Astrocyte (in vitro differentiated cells and primary cell): ENCODE data around the gene PPM1H. TPM values are rescaled to one million over a fixed set of nuclear protein-coding genes. Genes with fewer than 3 reads are reported as not detected.

Experiments
- DNase-seq: peaks from one replicate; pipeline ENCODE4 v3.0.0-alpha.2; 2010; ENCODE audit warnings: low read depth
- FAIRE-seq: peaks from 2 replicates; lab custom pipeline; 2011; peaks lifted over from hg19 to GRCh38; lab: Jason Lieb, UNC
- H2AFZ ChIP-seq: 2 replicates; pipeline ENCODE4 v1.6.0; 2012; ENCODE audit warnings: low read depth, low read length, inconsistent platforms
- H3K27ac ChIP-seq: 2 replicates; pipeline ENCODE4 v1.5.1; 2011; ENCODE audit warnings: low read depth, low read length, inconsistent platforms
- H3K27me3 ChIP-seq: 2 replicates; pipeline ENCODE4 v1.6.0; 2011; ENCODE audit warnings: low read length, inconsistent platforms; ENCODE audit not compliant: insufficient read depth
- H3K36me3 ChIP-seq: 2 replicates; pipeline ENCODE4 v1.5.1; 2011; ENCODE audit warnings: low read length, inconsistent platforms; ENCODE audit not compliant: insufficient read depth
- H3K4me1 ChIP-seq: 2 replicates; pipeline ENCODE4 v1.5.1; 2011; ENCODE audit warnings: low read length, inconsistent platforms; ENCODE audit not compliant: insufficient read depth
- H3K4me2 ChIP-seq: 2 replicates; pipeline ENCODE4 v1.6.0; 2012; ENCODE audit warnings: low read length, inconsistent platforms
- H3K4me3 ChIP-seq: 2 replicates; pipeline ENCODE4 v1.5.1; 2011; ENCODE audit warnings: low read depth, mild to moderate bottlenecking, low read length, inconsistent platforms; ENCODE audit not compliant: insufficient read depth
- H3K79me2 ChIP-seq: 2 replicates; pipeline ENCODE4 v1.6.0; 2012; ENCODE audit warnings: mild to moderate bottlenecking, low read length, inconsistent platforms; ENCODE audit not compliant: insufficient read depth
- H3K9ac ChIP-seq: 2 replicates; pipeline ENCODE4 v1.6.0; 2012; ENCODE audit warnings: mild to moderate bottlenecking, low read length, inconsistent platforms
- H3K9me3 ChIP-seq: 2 replicates; pipeline ENCODE4 v1.5.1; 2012; ENCODE audit warnings: low read depth, mild to moderate bottlenecking, low read length, inconsistent platforms; ENCODE audit not compliant: insufficient read depth
- H4K20me1 ChIP-seq: 2 replicates; pipeline ENCODE4 v1.6.0; 2012; ENCODE audit warnings: low read length, inconsistent platforms; ENCODE audit not compliant: insufficient read depth
- H3K27ac Mint-ChIP-seq: one replicate; pipeline ENCODE4 v1.8.0; 2021; ENCODE audit warnings: mild to moderate bottlenecking, mixed read lengths; ENCODE audit not compliant: unreplicated experiment
- H3K27me3 Mint-ChIP-seq: one replicate; pipeline ENCODE4 v1.8.0; 2021; ENCODE audit warnings: low read depth, mixed read lengths; ENCODE audit not compliant: unreplicated experiment
- H3K36me3 Mint-ChIP-seq: one replicate; pipeline ENCODE4 v1.8.0; 2021; ENCODE audit warnings: low read depth, mixed read lengths; ENCODE audit not compliant: unreplicated experiment
- H3K4me1 Mint-ChIP-seq: one replicate; pipeline ENCODE4 v1.8.0; 2021; ENCODE audit warnings: low read depth, mixed read lengths; ENCODE audit not compliant: unreplicated experiment
- H3K4me3 Mint-ChIP-seq: one replicate; pipeline ENCODE4 v1.8.0; 2021; ENCODE audit warnings: mild to moderate bottlenecking, moderate library complexity, mixed read lengths; ENCODE audit not compliant: unreplicated experiment
- H3K9me3 Mint-ChIP-seq: one replicate; pipeline ENCODE4 v1.8.0; 2021; ENCODE audit warnings: mild to moderate bottlenecking, mixed read lengths; ENCODE audit not compliant: unreplicated experiment
- EZH2 ChIP-seq: IDR thresholded peaks from 2 replicates; pipeline ENCODE4 v1.6.1; 2012; ENCODE audit warnings: mild to moderate bottlenecking, low read length, inconsistent platforms; ENCODE audit not compliant: insufficient read depth
- total RNA-seq: library from RNA; stranded (reverse); gene quantifications from 2 replicates; pipeline ENCODE4 v1.2.1, GENCODE V29; 2021
- TF ChIP-seq, protein P1 (sequence below): IDR thresholded peaks from 2 replicates; pipeline ENCODE4 v1.5.1; 2011; ENCODE audit warnings: low read depth, mild to moderate bottlenecking, inconsistent platforms, low read length, moderate library complexity; ENCODE audit not compliant: insufficient read depth

The PPM1H gene
- total RNA-seq, 1 donor from 2014 or later: 7.8 TPM

DNA sequence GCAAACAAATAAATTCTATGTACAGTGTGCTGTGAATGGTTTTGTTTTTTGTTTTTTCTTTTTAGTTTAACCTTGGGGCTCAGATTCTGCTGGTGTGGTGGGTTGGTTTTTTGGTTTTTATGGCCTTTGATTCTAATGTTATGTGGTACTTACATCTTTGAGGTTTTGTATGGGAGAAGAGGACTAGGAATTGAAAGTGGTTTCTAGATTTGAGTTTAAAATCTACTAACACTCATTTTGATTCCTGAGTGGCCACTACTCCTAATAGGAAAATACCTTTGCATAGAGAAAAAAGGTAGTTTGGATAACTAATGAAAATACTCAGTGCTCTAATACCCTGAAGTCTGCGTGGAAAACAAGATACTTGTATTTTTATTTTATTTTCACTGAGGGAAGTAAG is 330.6 kb downstream of the PPM1H start:
- Histone ChIP-seq H3K27me3 (no peaks in the 10 kb centered on the region), H3K4me3 (peak overlapping the region; percentile 99), H3K79me2 (peaks cover 79% of the 10 kb centered on the region), H3K27ac (peak overlapping the region; percentile 99), H3K9me3 (no peaks in the 10 kb centered on the region), H3K4me2 (peak overlapping the region; percentile 92), H4K20me1 (peaks cover 32% of the 10 kb centered on the region), H2AFZ (no peak overlapping the region), H3K9ac (peak overlapping the region; percentile 100), H3K36me3 (no peaks in the 10 kb centered on the region), H3K4me1 (peaks cover 6% of the 10 kb centered on the region)
- DNase-seq: no peak
- Mint-ChIP-seq H3K4me3 (peak overlapping the region; percentile 93), H3K4me1 (peaks cover 20% of the 10 kb centered on the region), H3K9me3 (no peaks in the 10 kb centered on the region), H3K27ac (peak overlapping the region; percentile 70), H3K27me3 (no peaks in the 10 kb centered on the region), H3K36me3 (peaks cover 4% of the 10 kb centered on the region)
- FAIRE-seq: no peak
- TF ChIP-seq EZH2: no peak
- TF ChIP-seq, protein P1, sequence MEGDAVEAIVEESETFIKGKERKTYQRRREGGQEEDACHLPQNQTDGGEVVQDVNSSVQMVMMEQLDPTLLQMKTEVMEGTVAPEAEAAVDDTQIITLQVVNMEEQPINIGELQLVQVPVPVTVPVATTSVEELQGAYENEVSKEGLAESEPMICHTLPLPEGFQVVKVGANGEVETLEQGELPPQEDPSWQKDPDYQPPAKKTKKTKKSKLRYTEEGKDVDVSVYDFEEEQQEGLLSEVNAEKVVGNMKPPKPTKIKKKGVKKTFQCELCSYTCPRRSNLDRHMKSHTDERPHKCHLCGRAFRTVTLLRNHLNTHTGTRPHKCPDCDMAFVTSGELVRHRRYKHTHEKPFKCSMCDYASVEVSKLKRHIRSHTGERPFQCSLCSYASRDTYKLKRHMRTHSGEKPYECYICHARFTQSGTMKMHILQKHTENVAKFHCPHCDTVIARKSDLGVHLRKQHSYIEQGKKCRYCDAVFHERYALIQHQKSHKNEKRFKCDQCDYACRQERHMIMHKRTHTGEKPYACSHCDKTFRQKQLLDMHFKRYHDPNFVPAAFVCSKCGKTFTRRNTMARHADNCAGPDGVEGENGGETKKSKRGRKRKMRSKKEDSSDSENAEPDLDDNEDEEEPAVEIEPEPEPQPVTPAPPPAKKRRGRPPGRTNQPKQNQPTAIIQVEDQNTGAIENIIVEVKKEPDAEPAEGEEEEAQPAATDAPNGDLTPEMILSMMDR: no peak

DNA sequence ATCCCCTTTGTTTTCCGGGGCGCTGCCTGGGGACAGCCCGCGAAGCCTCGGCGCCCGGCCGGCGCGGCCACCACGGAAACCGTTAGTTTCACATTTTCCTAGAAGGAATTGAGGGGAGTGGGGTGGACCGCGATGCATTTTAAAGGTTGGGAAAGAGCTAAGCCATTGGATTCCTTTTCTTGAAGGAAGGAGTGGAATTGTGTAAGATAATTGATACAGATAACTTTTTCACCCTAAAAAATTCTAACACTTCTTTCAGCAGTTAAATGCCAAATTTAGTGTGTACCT is 331.2 kb downstream of the PPM1H start:
- H3K79me2 ChIP-seq: peaks cover 72% of the 10 kb centered on the region
- no peaks in the 10 kb centered on the region for H3K9me3 Mint-ChIP-seq
- H3K27ac ChIP-seq: peak overlapping the region; percentile 99
- no peak overlapping the region for H2AFZ ChIP-seq
- TF ChIP-seq EZH2: no peak
- TF ChIP-seq, protein P1: no peak
- H3K27ac Mint-ChIP-seq: peak overlapping the region; percentile 70
- FAIRE-seq (no peak), DNase-seq (no peak)
- no peaks in the 10 kb centered on the region for H3K27me3 Mint-ChIP-seq
- peak overlapping the region; percentile 100 for H3K9ac ChIP-seq
- peaks cover 18% of the 10 kb centered on the region for H3K4me1 Mint-ChIP-seq
- H3K4me3 Mint-ChIP-seq: peak overlapping the region; percentile 93
- peaks cover 6% of the 10 kb centered on the region for H3K4me1 ChIP-seq
- peaks cover 29% of the 10 kb centered on the region for H4K20me1 ChIP-seq
- H3K36me3 Mint-ChIP-seq: no peaks in the 10 kb centered on the region
- no peaks in the 10 kb centered on the region for H3K9me3 ChIP-seq
- H3K36me3 ChIP-seq: no peaks in the 10 kb centered on the region
- H3K4me2 ChIP-seq: peak overlapping the region; percentile 92
- peak overlapping the region; percentile 99 for H3K4me3 ChIP-seq
- H3K27me3 ChIP-seq: no peaks in the 10 kb centered on the region

DNA sequence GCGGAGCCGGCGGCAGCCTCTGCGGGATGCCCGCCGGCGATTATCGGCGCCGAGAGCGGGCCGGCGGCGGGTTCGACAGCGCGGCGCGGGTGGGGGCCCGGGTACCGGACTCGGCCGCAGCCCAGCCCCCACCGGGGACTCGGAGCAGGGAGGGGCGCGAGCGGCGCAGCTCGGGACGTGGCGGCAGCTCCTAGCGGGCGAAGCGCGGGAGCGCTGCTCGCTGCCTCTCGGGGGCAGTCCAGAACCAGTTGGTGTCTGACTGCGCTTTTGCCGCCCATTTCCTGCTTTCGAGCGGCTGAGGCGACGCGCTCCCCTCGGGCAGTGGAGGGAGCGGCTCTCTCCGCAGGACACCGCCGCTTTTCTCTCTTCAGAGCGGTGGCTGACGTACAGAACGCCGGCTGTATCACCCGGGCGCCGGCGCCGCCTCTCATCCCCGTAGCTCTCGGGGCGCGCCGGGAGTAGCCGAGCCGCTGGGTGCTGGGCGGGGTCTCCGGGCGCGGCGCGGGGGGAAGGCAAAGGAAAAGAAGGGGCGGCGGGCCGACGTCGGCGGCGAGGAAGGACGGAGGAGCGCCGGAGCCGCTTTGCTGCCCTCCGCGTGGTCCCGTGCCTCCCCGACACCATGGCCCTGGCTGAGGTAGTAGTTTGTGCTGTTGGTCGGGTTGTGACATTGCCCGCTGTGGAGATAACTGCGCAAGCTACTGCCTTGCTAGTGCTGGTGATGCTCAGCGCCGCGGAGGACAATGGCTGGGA is 331.7 kb downstream of the PPM1H start:
- H3K27ac ChIP-seq: peak overlapping the region; percentile 99
- TF ChIP-seq EZH2: no peak
- TF ChIP-seq, protein P1: peak; percentile 12
- no peaks in the 10 kb centered on the region for H3K9me3 ChIP-seq
- H2AFZ ChIP-seq: peak overlapping the region; percentile 86
- H3K36me3 ChIP-seq: no peaks in the 10 kb centered on the region
- H3K9ac ChIP-seq: peak overlapping the region; percentile 100
- Mint-ChIP-seq H3K9me3 (no peaks in the 10 kb centered on the region), H3K27me3 (no peaks in the 10 kb centered on the region), H3K4me1 (peaks cover 17% of the 10 kb centered on the region), H3K4me3 (peak overlapping the region; percentile 93), H3K27ac (peak overlapping the region; percentile 70), H3K36me3 (no peaks in the 10 kb centered on the region)
- H4K20me1 ChIP-seq: peaks cover 28% of the 10 kb centered on the region
- FAIRE-seq (no peak), DNase-seq (peak; percentile 69)
- no peaks in the 10 kb centered on the region for H3K27me3 ChIP-seq
- peaks cover 69% of the 10 kb centered on the region for H3K79me2 ChIP-seq
- peak overlapping the region; percentile 99 for H3K4me3 ChIP-seq
- H3K4me1 ChIP-seq: peaks cover 6% of the 10 kb centered on the region
- H3K4me2 ChIP-seq: peak overlapping the region; percentile 92
